ENCODE data around the gene WIPI1. TPM values are rescaled to one million over a fixed set of nuclear protein-coding genes. Genes with fewer than 3 reads are reported as not detected.

The WIPI1 gene
- total RNA-seq, 1 experiment from 2014 or later = 33.6 TPM

DNA sequence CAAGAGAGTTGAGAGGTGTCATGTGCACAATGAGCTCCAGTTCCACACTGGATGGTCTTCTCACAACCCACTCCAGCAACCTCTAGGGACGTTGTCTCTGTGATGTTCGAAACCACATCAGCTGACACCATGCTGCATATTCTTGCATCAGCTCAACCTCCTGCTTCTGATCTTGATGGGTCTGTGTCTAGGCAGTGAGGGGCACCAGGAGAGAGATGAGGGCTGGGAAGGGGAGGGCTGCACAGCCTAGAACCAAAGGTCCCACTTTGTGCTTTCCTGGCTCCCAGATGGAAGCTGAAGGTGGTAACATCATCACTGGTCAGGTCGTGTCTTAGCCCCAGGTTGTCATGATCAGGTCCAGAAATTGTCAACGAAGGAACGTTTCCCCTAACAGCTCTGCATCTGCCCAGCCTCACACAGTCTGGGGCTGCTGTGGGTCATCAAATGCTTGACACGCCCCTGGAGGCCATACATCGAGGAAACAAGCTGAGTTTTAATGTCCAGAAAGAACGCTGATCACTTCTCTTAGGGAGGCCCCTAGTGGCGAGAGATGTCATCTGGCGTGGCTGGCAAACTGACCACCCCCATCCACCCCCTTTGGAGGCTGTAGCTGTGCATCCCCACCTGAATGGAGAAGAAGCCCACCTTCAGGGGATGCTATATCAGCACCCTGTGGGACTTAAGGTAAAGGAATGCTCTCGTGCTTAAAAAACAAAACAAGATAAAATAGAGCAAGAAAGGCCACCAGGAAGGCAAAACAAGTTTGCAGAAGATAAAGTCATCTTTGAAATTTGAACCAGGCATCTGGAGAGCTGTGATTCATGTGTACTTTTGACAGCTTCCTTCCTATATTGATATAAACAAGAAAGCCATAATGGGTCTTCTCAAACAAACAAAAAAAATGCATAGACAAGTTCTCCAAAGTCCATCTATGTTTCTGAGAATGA lies 58.3 kb downstream of the WIPI1 start:
- DNase-seq (ENCODE audit: low read depth) = peak; percentile 47
- in situ Hi-C loops (cut with HindIII; ENCODE audit: low pct_unique_long_range_greater_than_20kb, low sequenced_read_pairs) = no loop called here

DNA sequence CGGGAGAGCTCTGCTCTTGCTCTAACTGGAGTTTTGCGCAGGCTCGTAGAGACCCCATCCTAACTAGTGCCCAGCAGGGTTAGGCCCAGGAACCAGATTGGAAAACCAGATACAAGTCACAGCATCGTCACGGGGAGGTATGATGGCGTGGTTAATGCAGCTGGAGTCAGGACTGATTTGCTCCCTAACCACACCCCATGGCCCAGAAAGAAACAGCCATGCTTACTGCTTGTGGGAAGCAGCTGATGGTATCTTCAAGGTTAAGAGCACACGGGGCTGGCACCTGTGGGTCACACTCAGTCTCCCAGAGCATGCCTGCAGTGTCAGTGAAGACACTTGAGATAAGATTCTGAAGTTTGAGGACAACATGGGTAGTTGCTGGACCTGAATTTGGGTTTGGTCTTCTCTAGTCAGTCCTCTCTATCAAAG lies 60.2 kb downstream of the WIPI1 start:
- DNase-seq (ENCODE audit: low read depth) = no peak
- in situ Hi-C loops (cut with HindIII; ENCODE audit: low pct_unique_long_range_greater_than_20kb, low sequenced_read_pairs) = no loop called here

DNA sequence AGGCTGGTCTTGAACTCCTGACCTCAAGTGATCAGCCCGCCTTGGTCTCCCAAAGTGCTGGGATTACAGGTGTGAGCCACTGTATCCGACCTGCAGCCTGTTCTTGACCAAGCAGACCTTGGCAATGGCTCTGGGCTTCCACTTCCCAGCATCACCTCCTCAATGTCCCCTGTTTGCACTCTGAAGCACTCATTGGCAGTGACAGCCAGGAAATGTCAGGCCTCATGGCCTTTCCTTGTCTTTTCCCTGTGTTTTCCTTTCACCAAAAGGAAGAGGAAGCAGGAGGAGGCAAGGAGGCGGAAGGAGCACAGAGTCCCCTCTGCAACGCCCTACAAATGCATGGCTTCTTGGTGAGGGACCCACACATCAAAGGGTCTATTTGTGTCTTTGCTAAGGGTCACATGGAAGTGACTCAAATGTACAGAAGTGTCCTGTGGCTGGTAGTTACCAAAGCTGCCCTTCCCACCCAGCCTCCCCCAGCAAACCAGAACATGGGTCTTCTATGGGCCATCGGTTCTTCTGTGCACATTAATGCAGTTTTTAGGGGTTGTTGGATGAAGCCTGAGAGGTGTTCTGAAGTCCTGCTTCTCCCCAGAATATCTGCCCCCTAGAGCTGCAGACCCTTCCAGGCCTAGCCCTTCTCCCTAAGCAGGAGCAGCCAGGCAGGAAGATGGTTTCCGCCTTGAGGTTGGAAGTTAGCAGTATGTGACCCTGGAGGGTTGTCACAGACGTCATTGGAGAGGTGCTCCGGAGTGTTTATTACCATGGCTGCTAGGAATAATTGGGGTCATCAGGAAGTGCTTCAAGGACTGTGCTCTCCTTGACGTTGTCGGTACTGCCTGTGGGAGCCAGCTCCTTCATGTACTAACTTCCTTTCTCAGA lies 60.8 kb downstream of the WIPI1 start:
- in situ Hi-C loops (cut with HindIII; ENCODE audit: low pct_unique_long_range_greater_than_20kb, low sequenced_read_pairs) = no loop called here
- DNase-seq (ENCODE audit: low read depth) = no peak

DNA sequence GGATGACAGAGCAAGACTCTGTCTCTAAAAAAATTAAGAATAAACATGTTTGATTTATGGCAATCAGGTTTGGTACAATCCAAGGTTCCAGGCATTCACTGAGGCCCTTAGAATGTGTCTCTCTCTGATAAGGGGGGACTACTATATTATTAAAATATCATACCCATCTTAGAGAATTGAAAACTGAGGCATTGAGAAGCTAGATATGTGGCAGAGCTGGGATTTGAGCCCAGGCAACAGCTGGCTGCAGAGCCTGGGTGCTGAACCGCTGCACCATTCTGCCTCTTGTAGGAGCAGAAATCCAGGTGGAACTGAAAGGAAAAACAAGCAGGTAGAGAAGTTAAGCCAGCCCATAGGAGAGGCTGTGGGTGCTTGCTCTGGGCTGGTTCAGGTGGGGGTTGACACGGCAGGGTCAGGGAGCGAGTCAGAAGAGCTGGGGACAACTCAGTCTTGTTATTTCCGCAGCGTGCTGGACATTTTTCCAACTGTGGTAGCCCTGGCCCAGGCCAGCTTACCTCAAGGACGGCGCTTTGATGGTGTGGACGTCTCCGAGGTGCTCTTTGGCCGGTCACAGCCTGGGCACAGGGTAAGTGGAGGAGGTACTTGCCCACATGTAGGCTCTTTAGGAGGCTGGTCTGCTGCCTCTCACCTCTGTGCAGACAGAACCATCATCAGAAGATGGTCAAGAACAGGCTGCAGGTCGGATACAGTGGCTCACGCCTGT lies 62.5 kb downstream of the WIPI1 start:
- DNase-seq (ENCODE audit: low read depth) = no peak
- in situ Hi-C loops (cut with HindIII; ENCODE audit: low pct_unique_long_range_greater_than_20kb, low sequenced_read_pairs) = no loop called here

GRCh38 chr17:68391561-68392268 lies 65.6 kb downstream of the WIPI1 start:
- DNase-seq (ENCODE audit: low read depth) = no peak
- in situ Hi-C loops (cut with HindIII; ENCODE audit: low pct_unique_long_range_greater_than_20kb, low sequenced_read_pairs) = no loop called here

GRCh38 chr17:68390888-68391545 lies 66.3 kb downstream of the WIPI1 start:
- in situ Hi-C loops (cut with HindIII; ENCODE audit: low pct_unique_long_range_greater_than_20kb, low sequenced_read_pairs) = no loop called here
- DNase-seq (ENCODE audit: low read depth) = no peak

DNA sequence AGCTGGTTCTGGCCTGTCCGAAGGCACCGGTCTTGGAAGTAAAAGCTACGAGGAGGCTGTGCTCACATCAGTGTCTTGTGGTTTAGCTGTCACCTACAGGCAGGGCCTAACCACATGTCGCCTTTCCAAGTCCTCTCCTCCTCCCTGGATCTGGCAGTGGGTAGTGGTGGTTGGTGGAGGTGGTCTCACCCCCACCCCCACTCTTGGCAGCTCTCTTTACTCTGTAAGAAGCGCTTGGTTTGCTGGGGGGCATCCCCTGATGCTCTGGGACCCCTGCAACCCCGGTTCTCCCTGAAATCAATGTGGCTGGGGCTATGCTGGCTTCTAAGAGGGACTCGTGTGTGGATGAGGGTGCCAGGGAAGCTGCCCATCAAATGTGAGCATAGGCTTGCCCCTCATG lies 68.3 kb downstream of the WIPI1 start:
- in situ Hi-C loops (cut with HindIII; ENCODE audit: low pct_unique_long_range_greater_than_20kb, low sequenced_read_pairs) = no loop called here

DNA sequence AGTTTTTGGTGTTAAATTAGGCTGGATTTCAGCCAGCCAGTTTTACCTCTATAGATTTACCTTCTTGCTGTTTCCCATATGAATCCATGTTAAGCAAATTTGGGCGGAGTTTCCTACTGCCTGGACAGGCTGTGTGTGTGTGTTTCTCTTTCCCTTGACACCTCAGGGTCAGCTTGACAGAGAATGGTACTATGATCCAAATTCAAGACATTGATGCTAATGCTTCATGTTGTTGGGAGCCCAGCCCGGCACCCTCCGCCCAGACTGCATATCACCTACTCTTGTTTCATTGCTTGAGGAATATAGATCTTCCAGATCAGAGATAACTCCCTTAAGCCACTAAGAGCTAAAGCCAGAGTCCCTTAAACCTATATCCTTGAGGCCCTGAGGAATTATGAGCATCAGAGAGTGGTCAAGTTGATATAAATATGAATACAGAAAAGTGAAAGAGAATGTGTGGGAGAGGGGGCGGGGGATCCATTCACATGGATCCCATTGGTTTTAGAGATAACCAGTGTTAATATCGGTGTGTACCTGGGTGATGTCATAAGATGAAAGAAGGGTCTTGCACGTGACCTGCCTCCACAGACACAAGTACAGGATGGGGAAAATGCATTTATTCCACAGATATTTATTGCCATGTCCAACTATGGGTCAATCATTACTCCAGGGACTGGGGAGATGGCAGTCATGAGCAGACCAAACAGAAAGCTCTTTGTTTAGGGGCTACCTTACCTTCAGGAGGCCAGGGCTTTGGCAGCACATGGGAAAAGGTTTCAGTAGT lies 69.7 kb downstream of the WIPI1 start:
- in situ Hi-C loops (cut with HindIII; ENCODE audit: low pct_unique_long_range_greater_than_20kb, low sequenced_read_pairs) = no loop called here

More for the DNA sequence above, 68.3 kb downstream of the WIPI1 start:
- no peak for DNase-seq (ENCODE audit: low read depth)

DNA sequence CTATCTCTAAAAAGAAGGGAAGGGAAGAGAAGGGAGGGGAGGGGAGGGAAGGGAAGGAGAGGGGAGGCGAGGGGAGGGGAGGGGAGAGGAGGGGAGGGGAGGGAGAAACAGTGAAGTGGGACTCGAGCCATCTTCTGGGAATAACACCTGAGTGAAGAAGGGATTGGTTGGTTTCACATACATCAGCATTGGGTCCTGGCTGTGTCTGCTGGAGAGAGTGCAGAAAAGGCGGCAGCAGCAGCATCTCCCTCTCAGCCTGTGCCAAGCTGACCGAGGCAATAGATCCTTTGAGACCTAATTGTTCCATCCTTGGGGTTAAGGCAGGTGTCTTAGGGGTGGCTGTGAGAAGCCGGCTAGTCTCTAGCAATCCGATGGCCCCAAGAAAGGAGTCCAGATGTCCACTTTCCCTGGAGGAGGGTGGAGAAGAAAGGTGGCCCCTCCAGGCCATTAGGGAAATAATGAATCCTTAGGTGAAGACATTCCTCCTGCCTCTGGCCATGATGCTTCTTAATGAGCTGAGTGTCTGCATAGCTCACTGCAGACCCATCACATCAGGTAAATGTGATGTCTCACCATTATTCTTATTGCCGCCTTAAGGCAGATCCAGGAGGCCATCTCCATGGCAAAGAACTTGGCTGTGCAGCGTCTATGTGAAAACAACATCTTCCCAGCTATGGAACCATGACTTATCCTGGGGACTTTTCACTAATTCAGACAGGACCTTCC lies 71.6 kb downstream of the WIPI1 start:
- no peak for DNase-seq (ENCODE audit: low read depth)
- in situ Hi-C loops (cut with HindIII; ENCODE audit: low pct_unique_long_range_greater_than_20kb, low sequenced_read_pairs) = no loop called here

More for the DNA sequence above, 69.7 kb downstream of the WIPI1 start:
- no peak for DNase-seq (ENCODE audit: low read depth)

DNA sequence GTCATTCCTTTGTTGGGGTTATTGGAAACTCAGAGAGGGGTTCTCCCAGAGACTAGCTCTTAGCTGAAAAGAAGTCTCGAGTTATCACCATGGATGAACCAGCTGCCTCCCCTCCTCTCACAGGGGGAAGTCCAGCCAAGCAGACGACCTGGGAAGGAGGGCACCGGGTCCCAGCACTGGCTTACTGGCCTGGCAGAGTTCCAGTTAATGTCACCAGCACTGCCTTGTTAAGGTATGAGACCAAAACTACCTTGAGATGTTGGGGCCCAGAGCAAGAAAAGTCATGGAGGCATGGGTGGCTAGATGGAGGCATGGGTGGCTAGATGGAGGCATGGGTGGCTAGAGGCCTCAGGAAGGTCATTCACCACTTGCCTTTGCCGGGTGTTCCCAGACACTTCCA lies 72.4 kb downstream of the WIPI1 start:
- in situ Hi-C loops (cut with HindIII; ENCODE audit: low pct_unique_long_range_greater_than_20kb, low sequenced_read_pairs) = no loop called here
- no peak for DNase-seq (ENCODE audit: low read depth)

DNA sequence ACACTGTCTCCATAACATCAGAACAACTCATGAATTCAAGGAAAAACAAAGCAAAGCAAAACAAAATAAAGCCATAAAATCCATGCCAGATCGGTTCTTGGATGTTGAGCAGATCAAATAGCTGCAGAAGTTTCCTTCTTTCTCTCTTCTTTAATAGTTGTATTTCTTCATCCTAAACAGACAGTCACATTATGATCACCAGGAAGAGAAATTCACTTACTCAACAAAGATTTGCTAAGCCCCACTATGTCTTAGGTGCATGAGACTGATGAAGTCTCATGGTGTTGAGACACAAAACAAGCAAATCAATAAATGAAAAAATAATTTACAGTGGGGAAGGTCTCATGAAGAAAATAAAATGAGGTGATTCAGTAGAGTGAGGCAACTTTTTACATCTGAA lies 72.8 kb downstream of the WIPI1 start:
- in situ Hi-C loops (cut with HindIII; ENCODE audit: low pct_unique_long_range_greater_than_20kb, low sequenced_read_pairs) = no loop called here
- DNase-seq (ENCODE audit: low read depth) = no peak

DNA sequence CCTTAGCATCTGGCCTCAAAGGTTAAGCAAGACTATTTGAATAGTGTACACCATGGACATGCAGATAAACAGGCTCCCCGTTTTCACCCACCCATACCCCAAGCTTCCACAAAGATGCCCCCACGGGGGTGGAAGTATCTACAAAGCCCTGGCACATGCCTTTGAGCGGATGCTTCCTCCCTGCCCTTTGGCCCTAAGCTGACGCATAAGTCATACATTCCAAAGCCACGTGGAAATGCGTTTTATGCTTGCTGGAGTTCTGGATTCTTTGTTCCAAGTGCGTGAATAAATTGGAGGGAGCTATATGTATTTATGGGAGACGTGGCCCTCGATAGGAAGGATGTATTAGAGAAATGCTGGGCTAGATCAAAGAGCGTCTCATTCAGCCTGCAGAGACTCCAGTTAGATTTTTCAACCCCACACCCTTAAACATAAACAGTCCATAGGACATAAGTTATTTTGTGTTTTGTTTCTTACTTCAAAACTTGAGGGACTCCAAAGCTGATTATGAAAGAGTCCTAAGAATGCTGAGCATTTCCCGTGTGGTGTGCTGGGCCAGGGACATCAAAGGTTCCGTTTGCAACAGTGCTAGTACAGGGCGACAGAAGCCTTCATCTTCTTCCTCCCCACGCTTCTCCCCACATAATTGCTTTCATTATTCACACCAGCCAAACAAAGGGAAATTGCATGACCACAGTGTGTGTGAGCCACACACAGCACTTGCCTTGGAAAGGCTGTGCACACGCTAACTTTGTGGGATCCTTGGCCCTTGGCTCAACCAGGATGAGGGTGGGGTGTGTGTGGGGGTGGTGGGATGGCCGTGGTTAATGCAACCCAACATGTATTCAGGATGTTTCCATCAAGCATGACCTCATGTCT lies 73.6 kb downstream of the WIPI1 start:
- DNase-seq (ENCODE audit: low read depth) = peak; percentile 57
- in situ Hi-C loops (cut with HindIII; ENCODE audit: low pct_unique_long_range_greater_than_20kb, low sequenced_read_pairs) = no loop called here

DNA sequence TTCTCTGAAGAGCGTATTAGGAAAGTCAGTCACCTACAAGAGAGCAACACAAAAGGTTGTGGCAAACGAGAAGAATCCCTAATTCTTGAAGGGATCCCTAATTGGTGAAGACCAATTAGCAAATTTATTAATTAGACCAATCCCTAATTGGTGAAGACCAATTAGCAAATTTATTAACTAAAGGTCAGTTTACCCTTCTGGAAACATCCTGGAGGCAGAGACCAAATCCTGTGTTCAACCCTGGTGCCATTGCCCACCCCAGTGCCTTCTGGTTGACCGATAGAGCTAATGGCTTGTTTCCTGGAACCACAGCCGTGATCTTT lies 74.2 kb downstream of the WIPI1 start:
- in situ Hi-C loops (cut with HindIII; ENCODE audit: low pct_unique_long_range_greater_than_20kb, low sequenced_read_pairs) = no loop called here

DNA sequence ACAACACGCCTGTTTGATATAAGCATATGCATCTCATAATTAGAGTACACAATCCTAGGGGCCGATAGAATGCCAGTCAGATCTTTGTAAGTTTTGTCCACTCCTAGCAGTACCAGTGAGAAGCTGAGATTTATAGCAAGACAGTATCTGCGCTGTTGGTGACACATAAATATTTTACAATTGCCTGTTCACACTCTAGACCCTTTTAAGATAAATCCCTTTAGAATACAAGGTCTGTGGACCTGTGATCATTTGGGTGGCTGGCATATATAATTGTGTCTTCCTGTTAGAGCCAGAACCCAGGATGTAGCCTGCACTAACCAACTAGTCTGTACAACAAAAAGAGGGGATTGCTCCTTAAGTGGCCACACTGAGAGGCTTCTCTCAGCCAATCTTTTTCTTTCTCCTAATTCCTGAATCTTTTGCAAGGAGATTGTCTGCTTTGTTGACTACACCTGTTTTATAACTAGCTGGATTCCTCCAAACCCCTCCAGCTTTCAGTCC lies 74.7 kb downstream of the WIPI1 start:
- in situ Hi-C loops (cut with HindIII; ENCODE audit: low pct_unique_long_range_greater_than_20kb, low sequenced_read_pairs) = no loop called here
- DNase-seq (ENCODE audit: low read depth) = peak; percentile 19

More for the DNA sequence above, 74.2 kb downstream of the WIPI1 start:
- no peak for DNase-seq (ENCODE audit: low read depth)
